Globus pallidus (tissue), 1 donor: ENCODE results near the gene FAIM2.
A peak's percentile ranks its signal among the peaks of the same experiment; 100 is the strongest.
"Not testable (repeated sequence)": the region's sequence is repeated elsewhere in the genome, so short reads cannot be mapped to it uniquely, and the experiment has no call there.

Experiments used
- DNase-seq: peaks from one replicate; pipeline ENCODE4 v3.0.0-alpha.2; 2015; ENCODE audit warnings: low spot score

Gene FAIM2

GRCh38 chr12:49863946-49864797 is 39.5 kb downstream of the FAIM2 start:
- DNase-seq, result no peak

- DNase-seq, result not testable (repeated sequence)
Measured at GRCh38 chr12:49860921-49861320, 42.8 kb downstream of the FAIM2 start.

GRCh38 chr12:49855890-49856289 is 47.8 kb downstream of the FAIM2 start:
- not testable (repeated sequence) for DNase-seq

GRCh38 chr12:49854976-49855375 is 48.7 kb downstream of the FAIM2 start:
- DNase-seq, result no peak

- no peak for DNase-seq
Measured at GRCh38 chr12:49853671-49854070, 50.0 kb downstream of the FAIM2 start.

GRCh38 chr12:49847161-49847560 is 56.5 kb downstream of the FAIM2 start:
- no peak for DNase-seq

- no peak for DNase-seq
Measured at GRCh38 chr12:49846032-49846431, 57.7 kb downstream of the FAIM2 start.

GRCh38 chr12:49843876-49844437 is 59.7 kb downstream of the FAIM2 start:
- DNase-seq, result no peak

GRCh38 chr12:49843411-49843810 is 60.3 kb downstream of the FAIM2 start:
- no peak for DNase-seq

GRCh38 chr12:49842519-49843352 is 61.0 kb downstream of the FAIM2 start, which contains the start of gene BCDIN3D:
Gene BCDIN3D (minus strand): TSS chr12:49843106. CDS start chr12:49843087, 19 bp downstream.
- peak; percentile 88 for DNase-seq

GRCh38 chr12:49838973-49839633 is 64.6 kb downstream of the FAIM2 start:
- DNase-seq, result peak; percentile 42

GRCh38 chr12:49832836-49833421 is 70.8 kb downstream of the FAIM2 start:
- DNase-seq, result no peak

- DNase-seq, result no peak
Measured at GRCh38 chr12:49831717-49832116, 72.0 kb downstream of the FAIM2 start.

GRCh38 chr12:49828133-49829091 is 75.3 kb downstream of the FAIM2 start, which contains the start of gene NCKAP5L:
Gene NCKAP5L (minus strand): TSS chr12:49828413. CDS start chr12:49804044, 24,369 bp downstream.
- peak; percentile 95 for DNase-seq

GRCh38 chr12:49827401-49828099 is 76.2 kb downstream of the FAIM2 start:
- peak; percentile 73 for DNase-seq

- DNase-seq, result peak; percentile 17
Measured at GRCh38 chr12:49827051-49827400, 76.7 kb downstream of the FAIM2 start.

- DNase-seq, result no peak
Measured at GRCh38 chr12:49825971-49826421, 77.7 kb downstream of the FAIM2 start.

- peak; percentile 34 for DNase-seq
Measured at GRCh38 chr12:49825360-49825970, 78.2 kb downstream of the FAIM2 start.

- peak; percentile 50 for DNase-seq
Measured at GRCh38 chr12:49824895-49825294, 78.8 kb downstream of the FAIM2 start.
